Memory B cell (primary cell): ENCODE measurements around the gene NT5M.

Experiments used
- ATAC-seq: fragments of 150-1000 bp; cut with Tn5 transposase; 2 replicates; pipeline ENCODE4 v1.10.0; 2021; ENCODE audit warnings: low read depth, mild to moderate bottlenecking, moderate library complexity
- DNase-seq, 2 donors: peaks; one replicate each; pipeline ENCODE4 v3.0.0; 2022; ENCODE audit warnings: low spot score in 2 of 2
- H3K27ac Mint-ChIP-seq: one replicate; pipeline ENCODE4 v1.8.0; 2022; ENCODE audit warnings: mild to moderate bottlenecking, moderate library complexity, mixed read lengths
- H3K27me3 Mint-ChIP-seq: one replicate; pipeline ENCODE4 v1.8.0; 2022; ENCODE audit warnings: mixed read lengths
- H3K36me3 Mint-ChIP-seq: one replicate; pipeline ENCODE4 v1.8.0; 2022; ENCODE audit warnings: mild to moderate bottlenecking, mixed read lengths
- H3K4me1 Mint-ChIP-seq: one replicate; pipeline ENCODE4 v1.8.0; 2022; ENCODE audit warnings: mixed read lengths
- H3K4me3 Mint-ChIP-seq: one replicate; pipeline ENCODE4 v1.8.0; 2022; ENCODE audit warnings: mild to moderate bottlenecking, moderate library complexity, mixed read lengths
- H3K9me3 Mint-ChIP-seq: one replicate; pipeline ENCODE4 v1.8.0; 2022; ENCODE audit warnings: mixed read lengths

NT5M gene

GRCh38 chr17:17361543-17361866, 58.3 kb downstream of the NT5M start:
- H3K27ac Mint-ChIP-seq, result no peak overlapping the region
- DNase-seq (no peak), ATAC-seq (no peak)
- peaks cover 2% of the 10 kb centered on the region for H3K36me3 Mint-ChIP-seq
- no peaks in the 10 kb centered on the region for H3K4me1 Mint-ChIP-seq
- H3K4me3 Mint-ChIP-seq, result no peak overlapping the region
- peaks cover 13% of the 10 kb centered on the region for H3K27me3 Mint-ChIP-seq
- H3K9me3 Mint-ChIP-seq, result peaks cover 7% of the 10 kb centered on the region

GRCh38 chr17:17361867-17362539, 58.8 kb downstream of the NT5M start:
- Mint-ChIP-seq H3K4me3 (no peak overlapping the region), H3K36me3 (peaks cover 2% of the 10 kb centered on the region), H3K9me3 (peaks cover 7% of the 10 kb centered on the region), H3K4me1 (no peaks in the 10 kb centered on the region), H3K27me3 (peaks cover 13% of the 10 kb centered on the region), H3K27ac (no peak overlapping the region)
- DNase-seq (no peak), ATAC-seq (no peak)

DNA sequence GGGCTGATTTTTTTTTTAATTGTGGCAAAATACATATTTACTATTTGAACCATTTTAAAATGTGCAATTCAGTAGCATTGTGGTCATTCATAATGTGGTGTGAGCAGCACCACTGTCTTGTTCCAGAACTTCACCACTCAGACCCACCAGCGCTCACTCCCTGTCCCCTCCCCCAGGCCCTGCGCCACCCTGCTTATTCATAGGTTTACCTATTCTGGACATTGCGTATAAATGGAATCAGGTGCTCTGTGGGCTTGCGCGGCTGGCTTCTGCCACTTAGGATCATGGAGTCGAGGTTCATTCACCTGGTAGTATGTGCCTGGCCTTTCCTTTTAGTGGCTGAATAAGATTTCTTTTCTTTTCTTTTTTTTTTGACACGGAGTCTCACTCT, 59.4 kb downstream of the NT5M start:
- ATAC-seq (no peak), DNase-seq (no peak)
- peaks cover 14% of the 10 kb centered on the region for H3K27me3 Mint-ChIP-seq
- H3K36me3 Mint-ChIP-seq, result peaks cover 2% of the 10 kb centered on the region
- peaks cover 7% of the 10 kb centered on the region for H3K9me3 Mint-ChIP-seq
- H3K4me3 Mint-ChIP-seq, result no peak overlapping the region
- no peaks in the 10 kb centered on the region for H3K4me1 Mint-ChIP-seq
- H3K27ac Mint-ChIP-seq, result no peak overlapping the region

GRCh38 chr17:17363638-17364337, 60.6 kb downstream of the NT5M start:
- Mint-ChIP-seq H3K4me3 (no peak overlapping the region), H3K36me3 (peaks cover 2% of the 10 kb centered on the region), H3K4me1 (no peaks in the 10 kb centered on the region), H3K27ac (no peak overlapping the region), H3K9me3 (peaks cover 7% of the 10 kb centered on the region), H3K27me3 (peaks cover 14% of the 10 kb centered on the region)
- ATAC-seq (no peak), DNase-seq (no peak)

GRCh38 chr17:17364338-17364667, 61.1 kb downstream of the NT5M start:
- no peak overlapping the region for H3K27ac Mint-ChIP-seq
- ATAC-seq, result no peak

GRCh38 chr17:17365476-17366110, 62.4 kb downstream of the NT5M start:
- Mint-ChIP-seq H3K36me3 (peaks cover 2% of the 10 kb centered on the region), H3K4me3 (no peak overlapping the region), H3K9me3 (peaks cover 1% of the 10 kb centered on the region), H3K27me3 (peaks cover 15% of the 10 kb centered on the region), H3K27ac (no peak overlapping the region), H3K4me1 (no peaks in the 10 kb centered on the region)
- DNase-seq (no peak), ATAC-seq (no peak)

More at GRCh38 chr17:17364338-17364667, 61.1 kb downstream of the NT5M start:
- no peak overlapping the region for H3K4me3 Mint-ChIP-seq
- H3K4me1 Mint-ChIP-seq, result no peaks in the 10 kb centered on the region
- H3K9me3 Mint-ChIP-seq, result peaks cover 7% of the 10 kb centered on the region
- no peak for DNase-seq
- H3K27me3 Mint-ChIP-seq, result peaks cover 15% of the 10 kb centered on the region
- peaks cover 2% of the 10 kb centered on the region for H3K36me3 Mint-ChIP-seq

GRCh38 chr17:17366235-17366634, 63.1 kb downstream of the NT5M start:
- no peak overlapping the region for H3K27ac Mint-ChIP-seq
- H3K27me3 Mint-ChIP-seq, result peaks cover 14% of the 10 kb centered on the region
- ATAC-seq, result no peak
- H3K4me1 Mint-ChIP-seq, result no peaks in the 10 kb centered on the region
- DNase-seq, result no peak
- H3K36me3 Mint-ChIP-seq, result peaks cover 2% of the 10 kb centered on the region
- no peak overlapping the region for H3K4me3 Mint-ChIP-seq
- H3K9me3 Mint-ChIP-seq, result no peaks in the 10 kb centered on the region

DNA sequence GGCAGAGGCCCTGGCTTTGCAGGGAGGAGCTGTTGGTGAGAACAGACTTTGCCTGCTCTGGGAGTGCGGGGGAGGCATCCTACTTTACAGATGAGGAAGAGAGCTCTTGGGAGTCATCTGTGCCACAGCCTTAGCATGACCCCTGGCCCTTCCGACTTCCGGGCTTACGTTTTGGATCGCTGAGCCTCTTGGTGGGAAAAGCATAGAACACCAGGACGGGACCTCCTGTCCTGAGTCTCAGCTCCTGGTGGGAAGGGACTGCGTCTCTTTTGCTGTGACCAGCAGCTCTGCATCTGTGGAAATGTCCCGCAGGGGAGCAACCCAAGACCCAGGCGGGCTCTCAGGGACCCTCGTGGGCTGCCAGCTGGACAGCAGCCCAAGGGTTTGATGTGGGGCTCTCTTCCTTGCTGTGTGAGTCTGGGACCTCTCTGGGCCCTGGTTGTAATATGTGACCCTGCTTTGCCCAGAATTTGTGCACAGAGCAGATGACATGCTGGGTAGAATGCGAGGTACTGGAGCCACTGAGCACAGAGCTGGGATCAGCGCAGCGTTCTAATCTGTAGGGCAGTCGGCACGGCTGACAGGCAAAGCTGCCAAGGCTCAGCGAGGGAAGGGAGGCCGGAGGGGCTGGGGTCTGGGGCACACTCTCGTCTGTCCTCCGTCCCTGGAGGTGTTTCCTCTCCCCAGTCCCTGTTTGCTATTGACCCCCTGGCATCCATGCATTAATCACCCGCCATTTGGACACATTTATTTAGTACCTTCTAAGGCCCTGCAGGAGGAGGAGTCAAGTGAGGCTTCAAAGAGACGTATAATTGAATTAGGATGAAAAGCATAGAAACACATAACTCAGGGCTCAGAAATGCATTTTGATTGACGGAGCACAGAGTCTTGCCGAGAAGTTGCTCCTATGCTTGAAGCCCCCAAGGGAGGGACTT, 64.0 kb downstream of the NT5M start:
- Mint-ChIP-seq H3K27me3 (peaks cover 11% of the 10 kb centered on the region), H3K36me3 (peaks cover 2% of the 10 kb centered on the region), H3K9me3 (no peaks in the 10 kb centered on the region), H3K27ac (no peak overlapping the region), H3K4me3 (no peak overlapping the region), H3K4me1 (no peaks in the 10 kb centered on the region)
- DNase-seq, result no peak
- ATAC-seq, result no peak

GRCh38 chr17:17367931-17368330, 64.8 kb downstream of the NT5M start:
- H3K9me3 Mint-ChIP-seq, result no peaks in the 10 kb centered on the region
- H3K4me3 Mint-ChIP-seq, result no peak overlapping the region
- peaks cover 10% of the 10 kb centered on the region for H3K27me3 Mint-ChIP-seq
- no peaks in the 10 kb centered on the region for H3K4me1 Mint-ChIP-seq
- no peak overlapping the region for H3K27ac Mint-ChIP-seq
- no peak for DNase-seq
- no peak for ATAC-seq
- peaks cover 2% of the 10 kb centered on the region for H3K36me3 Mint-ChIP-seq

DNA sequence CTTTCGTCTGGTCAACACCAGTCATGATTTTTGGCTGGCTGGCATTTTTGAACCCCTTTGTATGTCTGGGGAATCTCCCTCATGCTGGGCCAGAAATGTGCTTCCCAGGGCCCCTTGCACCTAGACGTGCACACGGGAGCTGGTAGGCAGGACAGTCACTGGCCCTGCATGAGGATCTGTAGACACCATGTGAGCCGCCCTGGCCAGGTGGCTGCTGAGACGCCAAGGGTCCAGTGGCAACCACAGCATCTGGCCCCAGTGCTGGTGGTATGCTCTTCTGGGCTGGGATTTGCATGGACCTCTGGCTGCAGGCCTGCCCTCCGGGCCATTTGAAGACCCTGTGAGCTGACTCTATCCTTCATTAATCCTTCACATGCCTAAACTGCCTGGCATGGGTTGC, 67.5 kb downstream of the NT5M start:
- Mint-ChIP-seq H3K4me1 (no peaks in the 10 kb centered on the region), H3K4me3 (no peak overlapping the region), H3K9me3 (no peaks in the 10 kb centered on the region), H3K27me3 (peaks cover 5% of the 10 kb centered on the region), H3K27ac (no peak overlapping the region), H3K36me3 (peaks cover 2% of the 10 kb centered on the region)
- DNase-seq (no peak), ATAC-seq (no peak)

DNA sequence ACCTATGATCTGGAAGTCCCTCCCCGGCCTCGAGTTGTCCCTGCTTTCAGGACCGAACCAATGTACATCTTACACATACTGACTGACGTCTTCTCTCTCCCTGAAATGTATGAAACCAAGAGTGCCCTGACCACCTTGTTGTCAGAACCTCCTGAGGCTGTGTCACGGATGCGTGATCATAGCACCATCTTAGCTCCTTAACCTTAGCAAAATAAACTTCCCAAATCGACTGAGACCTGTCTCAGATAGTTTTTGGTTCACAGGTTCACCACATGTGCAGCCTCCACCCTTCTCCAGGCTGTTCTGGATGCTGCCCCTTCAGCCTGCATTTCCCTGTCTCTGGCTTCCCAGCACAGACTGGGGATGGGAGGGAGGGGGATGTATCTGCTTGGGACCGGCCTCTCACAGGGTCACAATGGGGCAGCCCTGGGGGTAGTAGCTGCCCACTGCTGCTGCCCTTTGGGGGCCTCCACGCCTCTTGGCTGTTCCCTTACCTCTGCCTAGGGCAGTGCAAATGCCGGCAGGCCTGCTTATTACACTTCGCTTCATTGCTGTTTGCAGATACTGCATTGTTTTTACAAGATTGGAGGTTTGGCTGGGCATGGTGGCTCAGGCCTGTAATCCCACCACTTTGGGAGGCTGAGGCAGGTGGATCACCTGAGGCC, 69.8 kb downstream of the NT5M start:
- no peaks in the 10 kb centered on the region for H3K9me3 Mint-ChIP-seq
- H3K27me3 Mint-ChIP-seq, result peaks cover 1% of the 10 kb centered on the region
- no peak for ATAC-seq
- H3K4me1 Mint-ChIP-seq, result no peaks in the 10 kb centered on the region
- H3K4me3 Mint-ChIP-seq, result no peak overlapping the region
- no peak overlapping the region for H3K27ac Mint-ChIP-seq
- no peaks in the 10 kb centered on the region for H3K36me3 Mint-ChIP-seq
- DNase-seq, result no peak

DNA sequence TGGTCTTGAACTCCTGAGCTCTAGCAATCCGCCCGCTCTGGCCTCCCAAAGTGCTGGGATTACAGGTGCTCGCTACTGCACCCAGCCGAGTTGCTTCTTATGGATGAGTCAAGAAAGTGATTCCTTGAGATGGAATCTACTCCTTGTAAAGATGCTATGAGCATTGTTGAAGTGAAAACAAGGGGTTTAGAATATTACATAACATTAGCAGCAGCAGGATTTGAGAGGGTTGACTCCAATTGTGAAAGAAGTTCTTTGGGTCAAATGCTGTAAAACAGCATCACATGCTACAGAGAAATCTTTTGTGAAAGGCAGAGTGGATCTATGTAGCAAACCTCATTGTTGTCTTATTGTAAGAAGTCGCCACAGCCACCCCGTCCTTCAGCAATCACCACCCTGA, 72.7 kb downstream of the NT5M start:
- Mint-ChIP-seq H3K27me3 (peaks cover 4% of the 10 kb centered on the region), H3K4me3 (no peak overlapping the region), H3K9me3 (no peaks in the 10 kb centered on the region), H3K36me3 (no peaks in the 10 kb centered on the region), H3K27ac (no peak overlapping the region), H3K4me1 (no peaks in the 10 kb centered on the region)
- DNase-seq (no peak), ATAC-seq (no peak)

GRCh38 chr17:17376362-17376761, 73.2 kb downstream of the NT5M start:
- Mint-ChIP-seq H3K4me3 (no peak overlapping the region), H3K36me3 (no peaks in the 10 kb centered on the region), H3K4me1 (no peaks in the 10 kb centered on the region), H3K27ac (no peak overlapping the region), H3K27me3 (peaks cover 4% of the 10 kb centered on the region), H3K9me3 (no peaks in the 10 kb centered on the region)
- ATAC-seq (no peak), DNase-seq (no peak)
